Sigmoid colon (tissue), 4 donors: ENCODE measurements around the gene PLA2G5.

ENCODE experiments used
- EP300 ChIP-seq, 4 donors: sonication (generic); formaldehyde crosslinking; IDR thresholded peaks; one replicate each; pipeline ENCODE4 v1.6.1; 2017; ENCODE audit warnings: antibody characterized with exemption in 4 of 4
- POLR2AphosphoS5 ChIP-seq, 4 donors: sonication (generic); formaldehyde crosslinking; IDR thresholded peaks; one replicate each; pipeline ENCODE4 v1.6.1; 2017; ENCODE audit warnings: antibody characterized with exemption in 4 of 4
- TF ChIP-seq, protein P1 (sequence below), 4 experiments: fragments of 450-650 bp in 3 of 4; fragments of 200-600 bp in 1 of 4; IDR thresholded peaks; one replicate each; pipeline ENCODE4 v1.5.1; 2016 to 2019; ENCODE audit warnings: antibody characterized with exemption in 4 of 4, mild to moderate bottlenecking in 3 of 4, moderate library complexity in 2 of 4

DNA sequence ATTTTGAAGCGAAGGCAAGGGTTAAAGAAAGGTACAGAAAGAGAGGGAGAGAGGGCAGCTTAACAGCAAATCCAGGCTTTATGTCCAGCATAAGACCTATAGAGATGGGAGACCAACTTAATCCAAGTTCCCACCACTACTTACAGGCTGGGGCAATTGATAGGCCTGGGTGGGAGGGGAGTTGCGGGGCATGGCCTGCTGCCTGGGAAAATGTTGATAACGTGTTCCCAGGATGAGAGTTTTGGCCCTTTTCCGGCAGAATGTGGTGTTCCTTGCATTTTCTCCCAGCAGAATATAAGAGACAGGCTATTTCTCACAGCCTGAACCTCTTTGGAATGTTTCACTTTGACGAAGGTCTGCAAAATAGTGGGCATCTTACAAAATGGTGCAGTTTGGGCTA is 34.9 kb upstream of the PLA2G5 start:
- TF ChIP-seq, protein P1, sequence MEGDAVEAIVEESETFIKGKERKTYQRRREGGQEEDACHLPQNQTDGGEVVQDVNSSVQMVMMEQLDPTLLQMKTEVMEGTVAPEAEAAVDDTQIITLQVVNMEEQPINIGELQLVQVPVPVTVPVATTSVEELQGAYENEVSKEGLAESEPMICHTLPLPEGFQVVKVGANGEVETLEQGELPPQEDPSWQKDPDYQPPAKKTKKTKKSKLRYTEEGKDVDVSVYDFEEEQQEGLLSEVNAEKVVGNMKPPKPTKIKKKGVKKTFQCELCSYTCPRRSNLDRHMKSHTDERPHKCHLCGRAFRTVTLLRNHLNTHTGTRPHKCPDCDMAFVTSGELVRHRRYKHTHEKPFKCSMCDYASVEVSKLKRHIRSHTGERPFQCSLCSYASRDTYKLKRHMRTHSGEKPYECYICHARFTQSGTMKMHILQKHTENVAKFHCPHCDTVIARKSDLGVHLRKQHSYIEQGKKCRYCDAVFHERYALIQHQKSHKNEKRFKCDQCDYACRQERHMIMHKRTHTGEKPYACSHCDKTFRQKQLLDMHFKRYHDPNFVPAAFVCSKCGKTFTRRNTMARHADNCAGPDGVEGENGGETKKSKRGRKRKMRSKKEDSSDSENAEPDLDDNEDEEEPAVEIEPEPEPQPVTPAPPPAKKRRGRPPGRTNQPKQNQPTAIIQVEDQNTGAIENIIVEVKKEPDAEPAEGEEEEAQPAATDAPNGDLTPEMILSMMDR (IDR thresholded peaks at IDR 0.05): no peak
- TF ChIP-seq EP300 (IDR thresholded peaks at IDR 0.05): no peak
- no peak for TF ChIP-seq POLR2AphosphoS5 (IDR thresholded peaks at IDR 0.05)
